Mucosa of stomach (tissue), 1 donor: ENCODE results near the gene NDE1.
"Not testable (repeated sequence)": the region's sequence is repeated elsewhere in the genome, so short reads cannot be mapped to it uniquely, and the experiment has no call there.

Experiments
- H3K27me3 ChIP-seq: one replicate; pipeline ENCODE4 v1.7.0; 2013; ENCODE audit warnings: mild to moderate bottlenecking, low read length; ENCODE audit not compliant: control insufficient read depth, insufficient read depth
- H3K36me3 ChIP-seq: one replicate; pipeline ENCODE4 v1.7.0; 2013; ENCODE audit warnings: low read length; ENCODE audit not compliant: control insufficient read depth, insufficient read depth
- H3K4me1 ChIP-seq: one replicate; pipeline ENCODE4 v1.7.0; 2013; ENCODE audit warnings: mild to moderate bottlenecking, low read length; ENCODE audit not compliant: control insufficient read depth, insufficient read depth
- H3K4me3 ChIP-seq: one replicate; pipeline ENCODE4 v1.7.0; 2013; ENCODE audit warnings: low read length
- H3K9ac ChIP-seq: one replicate; pipeline ENCODE4 v1.7.0; 2013; ENCODE audit warnings: mild to moderate bottlenecking, low read length, moderate library complexity
- H3K9me3 ChIP-seq: one replicate; pipeline ENCODE4 v1.7.0; 2013; ENCODE audit warnings: mild to moderate bottlenecking, low read length, moderate library complexity; ENCODE audit not compliant: control insufficient read depth
- donor health status: Pancreatic carcinoma.

Gene NDE1

GRCh38 chr16:15691046-15691445 lies 41.0 kb downstream of the NDE1 start:
- peaks cover 8% of the 10 kb centered on the region for H3K36me3 ChIP-seq
- no peaks in the 10 kb centered on the region for H3K9me3 ChIP-seq
- H3K4me1 ChIP-seq = no peaks in the 10 kb centered on the region

GRCh38 chr16:15692508-15692907 lies 42.5 kb downstream of the NDE1 start:
- H3K4me3 ChIP-seq, H3K4me1 ChIP-seq, H3K9me3 ChIP-seq, H3K27me3 ChIP-seq, H3K9ac ChIP-seq: not testable (repeated sequence)
- peaks cover 11% of the 10 kb centered on the region for H3K36me3 ChIP-seq

More at GRCh38 chr16:15691046-15691445, 41.0 kb downstream of the NDE1 start:
- H3K9ac ChIP-seq = no peak overlapping the region
- H3K4me3 ChIP-seq = no peak overlapping the region
- H3K27me3 ChIP-seq = no peaks in the 10 kb centered on the region

DNA sequence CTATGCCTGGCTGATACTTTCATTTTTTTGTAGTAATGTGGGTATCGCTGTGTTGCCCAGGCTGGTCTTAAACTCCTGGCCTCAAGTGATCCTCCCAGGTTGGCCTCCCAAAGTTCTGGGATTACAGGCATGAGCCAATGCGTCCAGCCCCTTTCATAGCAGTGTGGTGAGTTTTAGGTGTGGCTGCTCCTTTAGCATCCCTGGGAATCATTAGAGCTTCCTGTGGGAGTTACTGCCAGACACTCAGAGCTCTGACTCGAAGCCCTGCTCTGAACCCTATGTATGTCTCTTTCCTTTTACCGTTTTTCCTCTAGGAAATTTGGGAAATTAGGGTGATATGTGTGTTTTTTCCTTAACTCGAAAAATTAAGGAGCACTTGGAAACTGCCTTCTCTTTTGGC lies 44.5 kb downstream of the NDE1 start:
- no peaks in the 10 kb centered on the region for H3K4me1 ChIP-seq
- peaks cover 11% of the 10 kb centered on the region for H3K36me3 ChIP-seq
- no peak overlapping the region for H3K9ac ChIP-seq
- H3K27me3 ChIP-seq = no peaks in the 10 kb centered on the region
- H3K9me3 ChIP-seq = no peaks in the 10 kb centered on the region
- no peak overlapping the region for H3K4me3 ChIP-seq

- H3K27me3 ChIP-seq = no peaks in the 10 kb centered on the region
- no peak overlapping the region for H3K4me3 ChIP-seq
- no peak overlapping the region for H3K9ac ChIP-seq
- H3K4me1 ChIP-seq = no peaks in the 10 kb centered on the region
- H3K9me3 ChIP-seq = no peaks in the 10 kb centered on the region
- H3K36me3 ChIP-seq = peaks cover 4% of the 10 kb centered on the region
Observed at GRCh38 chr16:15699819-15700218, 49.8 kb downstream of the NDE1 start.

GRCh38 chr16:15701367-15701766 lies 51.3 kb downstream of the NDE1 start:
- peaks cover 2% of the 10 kb centered on the region for H3K36me3 ChIP-seq
- no peaks in the 10 kb centered on the region for H3K4me1 ChIP-seq
- H3K9ac ChIP-seq = no peak overlapping the region
- H3K27me3 ChIP-seq = no peaks in the 10 kb centered on the region
- H3K9me3 ChIP-seq = no peaks in the 10 kb centered on the region
- no peak overlapping the region for H3K4me3 ChIP-seq

DNA sequence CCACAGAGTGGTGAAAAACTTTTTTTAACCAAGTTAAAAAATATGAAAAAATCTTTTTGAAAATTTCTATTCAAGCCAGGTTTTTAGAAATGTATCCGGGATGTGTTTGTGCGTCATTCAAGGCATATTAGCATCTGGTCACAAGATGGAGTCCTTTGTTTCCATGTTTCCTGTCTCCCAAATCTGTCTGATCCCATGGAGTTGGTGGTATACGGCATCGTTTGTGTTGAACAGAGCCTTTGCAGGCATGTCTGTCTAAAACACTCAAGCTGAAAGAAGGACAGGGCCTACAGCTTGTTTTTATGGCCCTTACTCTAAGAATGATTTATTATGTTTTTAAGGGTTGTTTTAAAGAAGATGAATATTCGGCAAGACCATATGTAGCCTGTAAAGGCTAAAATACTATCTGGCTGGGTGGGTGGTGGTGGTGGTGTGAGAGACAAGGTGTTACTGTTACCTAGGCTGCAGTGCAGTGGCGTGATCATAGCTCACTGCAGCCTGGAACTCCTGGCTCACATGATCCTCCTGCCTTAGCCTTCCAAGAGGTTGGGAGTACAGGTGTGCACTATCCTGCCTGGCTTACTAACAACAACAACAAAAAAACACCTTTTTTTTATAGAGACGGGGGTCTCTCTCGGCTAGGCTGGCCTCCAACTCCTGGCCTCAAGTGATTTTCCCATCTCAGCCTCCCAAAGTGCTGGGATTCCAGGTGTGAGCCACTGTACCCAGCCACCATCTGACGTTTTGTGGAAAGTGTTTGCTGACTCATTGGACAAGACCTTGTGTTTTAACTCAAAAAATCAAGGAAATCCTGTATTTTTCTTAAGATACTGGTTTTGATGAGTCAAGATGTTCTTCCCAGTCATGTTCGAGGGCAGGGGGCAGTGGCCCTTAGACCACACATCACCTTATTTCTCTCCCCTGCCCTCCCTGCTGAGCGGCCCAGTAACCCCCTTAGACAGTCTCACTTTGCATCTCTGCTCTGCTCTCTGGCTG lies 52.2 kb downstream of the NDE1 start:
- no peaks in the 10 kb centered on the region for H3K9me3 ChIP-seq
- H3K36me3 ChIP-seq = no peaks in the 10 kb centered on the region
- no peak overlapping the region for H3K4me3 ChIP-seq
- H3K27me3 ChIP-seq = no peaks in the 10 kb centered on the region
- H3K9ac ChIP-seq = no peak overlapping the region
- no peaks in the 10 kb centered on the region for H3K4me1 ChIP-seq

DNA sequence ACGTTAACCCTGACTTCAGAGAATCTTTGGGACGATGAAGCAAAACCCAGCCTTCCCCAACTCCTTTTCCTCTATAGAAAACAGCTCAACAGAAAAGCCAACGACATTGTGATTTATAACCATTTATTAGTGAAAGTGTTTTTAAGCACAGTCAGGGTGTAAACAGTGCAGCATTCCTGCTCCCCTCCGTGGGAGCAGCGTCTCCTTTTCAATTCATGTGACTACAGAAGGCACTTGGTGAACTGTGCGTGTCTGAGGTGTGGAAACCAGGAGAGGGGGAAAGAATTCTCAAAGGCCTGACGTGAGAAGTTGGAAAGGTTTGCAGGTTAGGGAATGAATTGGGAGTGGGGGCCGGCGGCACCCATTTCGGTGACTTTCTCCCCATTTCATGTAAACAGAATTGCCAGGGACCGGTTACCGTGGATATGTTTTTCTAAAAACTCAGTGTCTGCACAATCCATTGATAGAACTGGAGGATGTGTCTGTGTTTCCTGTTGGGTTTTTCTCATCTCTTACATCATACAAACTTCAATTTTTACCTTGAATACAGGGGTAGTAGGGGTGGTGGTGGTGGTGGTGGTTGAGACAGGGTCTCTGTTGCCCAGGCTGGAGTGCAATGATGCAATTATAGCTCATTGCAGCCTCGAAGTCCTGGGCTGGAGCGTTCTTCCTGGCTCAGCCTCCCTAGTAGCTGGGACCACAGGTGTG lies 53.1 kb downstream of the NDE1 start:
- H3K4me3 ChIP-seq = no peak overlapping the region
- H3K27me3 ChIP-seq = no peaks in the 10 kb centered on the region
- H3K9ac ChIP-seq = no peak overlapping the region
- no peaks in the 10 kb centered on the region for H3K36me3 ChIP-seq
- no peaks in the 10 kb centered on the region for H3K9me3 ChIP-seq
- H3K4me1 ChIP-seq = no peaks in the 10 kb centered on the region

DNA sequence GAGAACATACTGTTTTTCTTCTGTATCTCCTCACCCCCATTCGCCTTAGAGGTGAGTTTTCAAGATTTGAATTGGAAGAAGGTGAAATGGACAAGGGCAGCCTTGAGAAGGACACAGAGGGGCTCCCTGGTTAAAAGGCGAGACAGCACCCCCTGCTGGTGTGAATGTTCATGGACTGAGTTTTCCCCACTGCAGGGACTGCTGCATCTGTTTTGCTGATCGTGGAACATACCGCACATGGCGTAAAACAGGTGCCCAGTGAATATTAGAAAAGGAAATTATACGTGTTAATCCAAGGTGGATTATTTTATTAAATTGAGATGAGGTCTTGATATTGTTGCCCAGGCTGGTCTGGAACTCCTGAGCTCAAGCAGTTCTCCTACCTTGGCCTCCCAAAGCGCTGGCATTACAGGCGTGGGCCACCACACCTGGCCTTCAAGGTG lies 54.5 kb downstream of the NDE1 start:
- H3K9ac ChIP-seq = no peak overlapping the region
- no peaks in the 10 kb centered on the region for H3K4me1 ChIP-seq
- no peaks in the 10 kb centered on the region for H3K36me3 ChIP-seq
- H3K4me3 ChIP-seq = no peak overlapping the region
- no peaks in the 10 kb centered on the region for H3K27me3 ChIP-seq
- no peaks in the 10 kb centered on the region for H3K9me3 ChIP-seq

- no peaks in the 10 kb centered on the region for H3K36me3 ChIP-seq
- no peaks in the 10 kb centered on the region for H3K27me3 ChIP-seq
- no peaks in the 10 kb centered on the region for H3K4me1 ChIP-seq
Observed at GRCh38 chr16:15705064-15705565, 55.1 kb downstream of the NDE1 start.

GRCh38 chr16:15707332-15707731 lies 57.3 kb downstream of the NDE1 start:
- Histone ChIP-seq H3K27me3 (no peaks in the 10 kb centered on the region), H3K9ac (no peak overlapping the region), H3K36me3 (no peaks in the 10 kb centered on the region), H3K9me3 (no peaks in the 10 kb centered on the region), H3K4me3 (no peak overlapping the region), H3K4me1 (no peaks in the 10 kb centered on the region)

More at GRCh38 chr16:15705064-15705565, 55.1 kb downstream of the NDE1 start:
- Histone ChIP-seq H3K4me3 (no peak overlapping the region), H3K9ac (no peak overlapping the region), H3K9me3 (no peaks in the 10 kb centered on the region)

DNA sequence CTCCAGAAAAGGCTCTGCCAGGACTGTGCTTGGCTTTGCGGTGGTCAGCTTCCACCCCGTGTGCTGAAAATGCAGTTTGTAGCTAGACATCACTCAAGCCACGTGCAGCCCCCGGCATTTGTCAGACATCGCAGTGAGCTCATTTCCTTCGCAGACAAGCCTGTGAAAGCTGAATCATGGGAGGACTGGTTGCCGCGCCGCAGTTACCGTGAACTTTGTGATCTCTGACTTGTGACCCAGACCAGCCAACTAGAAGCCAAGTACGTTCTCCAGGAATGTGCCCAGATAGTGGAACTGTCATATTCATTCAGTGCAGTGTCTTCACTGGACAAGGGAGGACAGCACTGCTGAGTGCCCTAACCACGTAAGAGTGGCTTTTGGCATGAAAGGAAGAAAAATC lies 58.1 kb downstream of the NDE1 start:
- Histone ChIP-seq H3K9ac (no peak overlapping the region), H3K9me3 (no peaks in the 10 kb centered on the region), H3K36me3 (no peaks in the 10 kb centered on the region), H3K27me3 (no peaks in the 10 kb centered on the region), H3K4me3 (no peak overlapping the region), H3K4me1 (no peaks in the 10 kb centered on the region)

DNA sequence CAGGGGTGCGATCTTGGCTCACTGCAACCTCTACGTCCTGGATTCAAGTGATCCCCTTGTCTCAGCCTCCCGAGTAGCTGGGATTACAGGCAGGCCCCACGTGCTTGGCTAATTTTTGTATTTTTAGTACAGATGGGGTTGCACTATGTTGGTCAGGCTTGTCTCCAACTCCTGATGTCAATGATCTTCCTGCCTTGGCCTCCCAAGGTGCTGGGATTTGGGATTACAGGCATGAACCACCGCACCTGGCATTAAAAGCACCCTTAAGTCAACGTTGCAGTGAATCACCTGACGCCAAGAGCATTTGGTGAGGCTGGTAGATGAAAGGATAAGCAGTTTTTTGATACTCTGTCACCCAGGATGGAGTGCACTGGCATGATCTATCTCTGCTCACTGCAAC lies 59.0 kb downstream of the NDE1 start:
- H3K4me3 ChIP-seq = no peak overlapping the region
- no peak overlapping the region for H3K9ac ChIP-seq
- H3K4me1 ChIP-seq = no peaks in the 10 kb centered on the region
- H3K9me3 ChIP-seq = no peaks in the 10 kb centered on the region
- H3K27me3 ChIP-seq = no peaks in the 10 kb centered on the region
- H3K36me3 ChIP-seq = no peaks in the 10 kb centered on the region
